Fibroblast of lung (primary cell): ENCODE data around the gene DNAJB6. TPM values are rescaled to one million over a fixed set of nuclear protein-coding genes. Genes with fewer than 3 reads are reported as not detected.
"Not testable (repeated sequence)": the region's sequence is repeated elsewhere in the genome, so short reads cannot be mapped to it uniquely, and the experiment has no call there.

Experiments used
- DNase-seq, 2 donors: peaks; one replicate each; pipeline versions ENCODE4 v3.0.0 to v3.0.0-alpha.2; 2010; ENCODE audit warnings: low read depth in 2 of 2
- H2AFZ ChIP-seq: 2 replicates; pipeline ENCODE4 v1.5.1; 2012; ENCODE audit warnings: low read length, control low read depth, inconsistent platforms
- H3K27ac ChIP-seq: 2 replicates; pipeline ENCODE4 v1.5.1; 2011; ENCODE audit warnings: low read length, control low read depth; ENCODE audit not compliant: insufficient read depth
- H3K27me3 ChIP-seq: 2 replicates; pipeline ENCODE4 v1.5.1; 2011; ENCODE audit warnings: mild to moderate bottlenecking, low read length; ENCODE audit not compliant: control insufficient read depth, insufficient read depth
- H3K36me3 ChIP-seq: 2 replicates; pipeline ENCODE4 v1.5.1; 2011; ENCODE audit warnings: low read length; ENCODE audit not compliant: control insufficient read depth, insufficient read depth
- H3K4me1 ChIP-seq: 2 replicates; pipeline ENCODE4 v1.5.1; 2011; ENCODE audit warnings: low read length; ENCODE audit not compliant: control insufficient read depth, insufficient read depth; ENCODE audit errors: extremely low read depth
- H3K4me2 ChIP-seq: 2 replicates; pipeline ENCODE4 v1.5.1; 2011; ENCODE audit warnings: low read length, control low read depth; ENCODE audit not compliant: insufficient read depth; ENCODE audit errors: extremely low read depth
- H3K4me3 ChIP-seq, 4 experiments: fragments of 200-600 bp in 1 of 4; sonication (generic) in 1 of 4; replicated peaks in 1 of 4; 2 replicates each; pipeline ENCODE4 v1.5.1; 2011 to 2016; ENCODE audit warnings: low read length in 4 of 4, low read depth in 3 of 4, mild to moderate bottlenecking in 3 of 4, control low read depth in 2 of 4, inconsistent platforms in 1 of 4, mixed read lengths in 1 of 4; ENCODE audit not compliant: insufficient read depth in 1 of 4; ENCODE audit errors: control extremely low read depth in 1 of 4
- H3K79me2 ChIP-seq: 2 replicates; pipeline ENCODE4 v1.5.1; 2012; ENCODE audit warnings: mild to moderate bottlenecking, low read length, inconsistent platforms; ENCODE audit not compliant: control insufficient read depth, insufficient read depth
- H3K9ac ChIP-seq: 2 replicates; pipeline ENCODE4 v1.5.1; 2011; ENCODE audit warnings: mild to moderate bottlenecking, low read length, control low read depth; ENCODE audit not compliant: insufficient read depth
- H3K9me3 ChIP-seq: 2 replicates; pipeline ENCODE4 v1.5.1; 2012; ENCODE audit warnings: low read depth, low read length; ENCODE audit not compliant: control insufficient read depth, insufficient read depth
- H4K20me1 ChIP-seq: 2 replicates; pipeline ENCODE4 v1.5.1; 2011; ENCODE audit warnings: low read length; ENCODE audit not compliant: control insufficient read depth, insufficient read depth; ENCODE audit errors: extremely low read depth
- EZH2 ChIP-seq: IDR thresholded peaks from 2 replicates; pipeline ENCODE4 v1.5.1; 2012; ENCODE audit warnings: low read length, control low read depth, mild to moderate bottlenecking; ENCODE audit errors: missing control alignments
- polyA plus RNA-seq, 2 donors: library from polyadenylated mRNA; depleted of rRNA in 1 of 2; stranded (reverse) in 1 of 2; unstranded in 1 of 2; fragments of >200 nt; gene quantifications; 2 replicates each; pipeline ENCODE4 v1.2.1, GENCODE V29; 2011 to 2012; ENCODE audit warnings: missing spikeins in 1 of 2
- total RNA-seq: library from RNA; depleted of rRNA; stranded (reverse); fragments of >200 nt; gene quantifications from 2 replicates; pipeline ENCODE4 v1.2.1, GENCODE V29; 2014
- TF ChIP-seq, protein P1 (sequence below), 2 donors: IDR thresholded peaks in 1 of 2; conservative IDR thresholded peaks in 1 of 2; 1 replicate in 1 of 2; 2 replicates in 1 of 2; pipeline ENCODE4 v1.5.1; 2011 to 2012; ENCODE audit warnings: low read length in 2 of 2, control low read depth in 1 of 2, inconsistent platforms in 1 of 2, low read depth in 1 of 2, mild to moderate bottlenecking in 1 of 2

Gene DNAJB6
- total and polyA plus RNA-seq, 2 donors (not counting 1 experiment from before 2014, with no cell fraction given): 86.2 to 117 TPM

DNA sequence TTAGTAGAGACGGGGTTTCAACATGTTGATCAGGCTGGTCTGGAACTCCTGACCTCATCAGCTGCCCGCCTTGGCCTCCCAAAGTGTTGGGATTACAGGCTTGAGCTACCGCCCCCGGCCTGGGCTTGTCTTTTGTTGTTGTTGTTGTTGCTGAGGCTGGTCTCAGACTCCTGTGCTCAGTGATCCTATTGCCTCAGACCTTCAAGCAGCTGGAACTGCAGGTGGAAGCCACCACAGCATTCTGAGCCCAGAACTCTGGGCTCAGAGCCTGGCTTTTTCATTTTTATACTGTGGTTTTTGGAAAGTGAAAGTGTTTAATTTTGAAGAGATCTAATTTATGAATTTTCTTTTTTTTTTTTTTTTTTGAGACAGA is 16.2 kb upstream of the DNAJB6 start:
- Histone ChIP-seq H4K20me1 (no peaks in the 10 kb centered on the region), H3K27ac (no peak overlapping the region), H2AFZ (no peak overlapping the region), H3K27me3 (no peaks in the 10 kb centered on the region), H3K9me3 (no peaks in the 10 kb centered on the region), H3K9ac (no peak overlapping the region), H3K4me3 (no peak overlapping the region), H3K36me3 (no peaks in the 10 kb centered on the region), H3K4me2 (no peak overlapping the region), H3K4me1 (no peaks in the 10 kb centered on the region), H3K79me2 (no peaks in the 10 kb centered on the region)
- TF ChIP-seq EZH2: no peak
- TF ChIP-seq, protein P1, sequence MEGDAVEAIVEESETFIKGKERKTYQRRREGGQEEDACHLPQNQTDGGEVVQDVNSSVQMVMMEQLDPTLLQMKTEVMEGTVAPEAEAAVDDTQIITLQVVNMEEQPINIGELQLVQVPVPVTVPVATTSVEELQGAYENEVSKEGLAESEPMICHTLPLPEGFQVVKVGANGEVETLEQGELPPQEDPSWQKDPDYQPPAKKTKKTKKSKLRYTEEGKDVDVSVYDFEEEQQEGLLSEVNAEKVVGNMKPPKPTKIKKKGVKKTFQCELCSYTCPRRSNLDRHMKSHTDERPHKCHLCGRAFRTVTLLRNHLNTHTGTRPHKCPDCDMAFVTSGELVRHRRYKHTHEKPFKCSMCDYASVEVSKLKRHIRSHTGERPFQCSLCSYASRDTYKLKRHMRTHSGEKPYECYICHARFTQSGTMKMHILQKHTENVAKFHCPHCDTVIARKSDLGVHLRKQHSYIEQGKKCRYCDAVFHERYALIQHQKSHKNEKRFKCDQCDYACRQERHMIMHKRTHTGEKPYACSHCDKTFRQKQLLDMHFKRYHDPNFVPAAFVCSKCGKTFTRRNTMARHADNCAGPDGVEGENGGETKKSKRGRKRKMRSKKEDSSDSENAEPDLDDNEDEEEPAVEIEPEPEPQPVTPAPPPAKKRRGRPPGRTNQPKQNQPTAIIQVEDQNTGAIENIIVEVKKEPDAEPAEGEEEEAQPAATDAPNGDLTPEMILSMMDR (conservative IDR thresholded peaks at IDR 0.05 in 1 of 2, IDR thresholded peaks at IDR 0.05 in 1 of 2; ENCODE audit: low read depth in 1 of 2, low read length in 2 of 2): no peak
- DNase-seq: peak; percentile 55 to 58

DNA sequence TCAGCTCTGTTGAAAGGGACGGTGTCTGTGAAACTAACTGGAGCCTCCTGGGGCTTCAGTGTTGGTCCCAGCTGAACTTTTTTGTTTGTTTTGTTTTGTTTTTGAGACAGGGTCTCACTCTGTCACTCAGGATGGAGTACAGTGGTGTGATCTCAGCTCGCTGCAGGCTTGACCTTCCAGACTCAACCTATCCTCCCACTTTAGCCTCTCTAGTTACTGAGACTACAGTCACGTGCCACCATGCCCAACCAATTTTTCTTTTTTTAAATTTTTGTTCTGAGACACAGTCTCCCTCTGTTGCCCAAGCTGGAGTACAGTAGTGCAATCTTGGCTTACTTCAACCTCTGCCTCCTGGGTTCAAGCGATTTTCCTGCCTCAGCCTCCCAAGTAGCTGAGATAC is 13.4 kb upstream of the DNAJB6 start:
- TF ChIP-seq, protein P1 (conservative IDR thresholded peaks at IDR 0.05 in 1 of 2, IDR thresholded peaks at IDR 0.05 in 1 of 2; ENCODE audit: low read depth in 1 of 2, low read length in 2 of 2): no peak
- no peak for TF ChIP-seq EZH2
- H3K27ac ChIP-seq: no peak overlapping the region
- no peaks in the 10 kb centered on the region for H3K79me2 ChIP-seq
- DNase-seq: no peak
- H3K9me3 ChIP-seq: no peaks in the 10 kb centered on the region
- H3K4me1 ChIP-seq: no peaks in the 10 kb centered on the region
- no peaks in the 10 kb centered on the region for H3K27me3 ChIP-seq
- H3K9ac ChIP-seq: no peak overlapping the region
- H4K20me1 ChIP-seq: no peaks in the 10 kb centered on the region
- no peaks in the 10 kb centered on the region for H3K36me3 ChIP-seq
- H3K4me2 ChIP-seq: no peak overlapping the region
- H3K4me3 ChIP-seq: no peak overlapping the region
- H2AFZ ChIP-seq: no peak overlapping the region

DNA sequence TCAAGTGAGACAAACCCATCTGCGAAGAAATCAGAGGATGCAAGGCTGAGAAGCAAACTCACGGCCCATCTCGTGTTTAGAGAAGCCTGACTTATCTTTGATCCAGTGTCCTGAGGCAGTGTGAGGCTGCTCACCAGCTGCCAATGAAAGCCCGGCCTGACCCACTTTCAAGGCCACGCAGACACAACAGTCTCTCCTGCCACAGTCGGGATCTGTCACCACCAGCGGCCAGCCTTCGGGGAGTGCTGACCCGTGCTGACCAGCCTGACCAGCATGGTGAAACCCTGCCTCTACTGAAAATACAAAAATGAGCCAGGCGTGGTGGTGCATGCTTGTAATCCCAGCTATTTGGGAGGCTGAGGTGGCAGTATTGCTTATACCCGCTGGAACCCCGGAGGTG is 7.4 kb upstream of the DNAJB6 start:
- Histone ChIP-seq H3K9me3 (no peaks in the 10 kb centered on the region), H2AFZ (peak overlapping the region; percentile 45), H3K4me1 (no peaks in the 10 kb centered on the region), H3K36me3 (no peaks in the 10 kb centered on the region), H3K79me2 (no peaks in the 10 kb centered on the region), H3K27ac (no peak overlapping the region), H3K4me2 (no peak overlapping the region), H3K9ac (no peak overlapping the region), H4K20me1 (no peaks in the 10 kb centered on the region), H3K4me3 (no peak overlapping the region), H3K27me3 (no peaks in the 10 kb centered on the region)
- no peak for TF ChIP-seq EZH2
- TF ChIP-seq, protein P1 (conservative IDR thresholded peaks at IDR 0.05 in 1 of 2, IDR thresholded peaks at IDR 0.05 in 1 of 2; ENCODE audit: low read depth in 1 of 2, low read length in 2 of 2): no peak
- no peak for DNase-seq

DNA sequence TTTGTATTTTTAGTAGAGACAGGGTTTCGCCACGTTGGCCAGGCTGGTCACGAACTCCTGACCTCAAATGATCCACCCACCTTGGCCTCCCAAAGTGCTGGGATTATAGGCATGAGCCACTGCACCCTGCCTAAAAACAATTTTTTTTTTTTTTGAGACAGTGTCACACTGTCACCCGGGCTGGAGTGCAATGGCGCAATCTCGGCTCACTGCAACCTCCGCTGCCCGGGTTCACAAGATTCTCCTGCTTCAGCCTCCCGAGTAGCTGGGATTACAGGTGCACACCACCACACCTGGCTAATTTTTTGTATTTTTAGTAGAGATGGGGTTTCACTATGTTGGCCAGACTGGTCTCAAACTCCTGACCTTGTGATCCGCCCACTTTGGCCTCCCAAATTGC is 6.2 kb upstream of the DNAJB6 start:
- not testable (repeated sequence) for H3K9me3 ChIP-seq, H3K4me3 ChIP-seq, DNase-seq, H3K36me3 ChIP-seq, H3K9ac ChIP-seq, H3K27ac ChIP-seq, H3K4me1 ChIP-seq, H4K20me1 ChIP-seq, H3K27me3 ChIP-seq, H3K79me2 ChIP-seq, H2AFZ ChIP-seq, H3K4me2 ChIP-seq

DNA sequence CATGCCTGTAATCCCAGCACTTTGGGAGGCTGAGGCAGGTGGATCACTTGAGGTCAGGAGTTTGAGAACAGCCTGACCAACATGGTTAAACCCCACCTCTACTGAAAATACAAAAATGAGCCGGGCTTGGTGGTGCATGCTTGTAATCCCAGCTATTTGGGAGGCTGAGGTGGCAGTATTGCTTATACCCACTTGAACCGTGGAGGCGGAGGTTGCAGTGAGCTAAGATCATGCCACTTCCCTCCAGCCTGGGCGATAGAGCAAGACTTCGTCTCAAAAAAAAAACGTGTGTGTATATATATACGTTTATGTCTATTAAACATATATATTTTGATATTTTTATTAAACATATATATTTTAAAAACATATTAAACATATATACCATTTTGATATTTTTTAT is 5.8 kb upstream of the DNAJB6 start:
- DNase-seq, H4K20me1 ChIP-seq, H3K36me3 ChIP-seq, H3K9me3 ChIP-seq, H2AFZ ChIP-seq, H3K9ac ChIP-seq, H3K4me2 ChIP-seq, H3K4me3 ChIP-seq, H3K79me2 ChIP-seq, H3K27ac ChIP-seq, H3K4me1 ChIP-seq, H3K27me3 ChIP-seq: not testable (repeated sequence)
